Activated T-helper 1 cell treated with anti-CD3 and anti-CD28 coated beads, Interleukin-2, amount 50 U/mL, for 16 hours (primary cell): ENCODE results near the gene CKMT2.
A peak's percentile ranks its signal among the peaks of the same experiment; 100 is the strongest.

Source experiments
- DNase-seq, 2 donors: peaks; one replicate each; pipeline ENCODE4 v3.0.0-alpha.2; 2020; ENCODE audit warnings: low read depth in 1 of 2, low spot score in 1 of 2

The CKMT2 gene

GRCh38 chr5:81233080-81233634 lies at the start of gene CKMT2:
CKMT2 (plus strand) TSS chr5:81233322; CDS start chr5:81251133, 17,811 bp downstream.
- no peak for DNase-seq

GRCh38 chr5:81183811-81184748 lies 49.0 kb upstream of the CKMT2 start:
- DNase-seq: no peak

DNA sequence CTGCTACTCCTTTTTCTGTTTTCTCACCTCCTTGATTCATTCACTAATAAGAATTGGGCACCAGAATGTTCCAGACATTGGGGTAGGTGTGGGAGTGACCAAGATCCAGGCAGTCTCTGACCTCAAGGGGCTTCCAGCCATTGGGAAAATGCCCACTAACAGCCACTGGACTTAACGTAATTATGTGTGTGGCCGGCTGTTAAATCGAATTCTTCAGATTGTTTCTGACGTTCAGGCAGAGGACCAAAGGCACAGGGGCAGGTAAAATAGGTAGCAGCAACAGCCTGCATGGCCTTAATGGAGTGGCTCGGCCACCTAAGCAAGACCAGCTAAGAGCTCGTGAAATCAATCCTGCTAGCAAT lies 48.4 kb upstream of the CKMT2 start:
- DNase-seq: no peak

DNA sequence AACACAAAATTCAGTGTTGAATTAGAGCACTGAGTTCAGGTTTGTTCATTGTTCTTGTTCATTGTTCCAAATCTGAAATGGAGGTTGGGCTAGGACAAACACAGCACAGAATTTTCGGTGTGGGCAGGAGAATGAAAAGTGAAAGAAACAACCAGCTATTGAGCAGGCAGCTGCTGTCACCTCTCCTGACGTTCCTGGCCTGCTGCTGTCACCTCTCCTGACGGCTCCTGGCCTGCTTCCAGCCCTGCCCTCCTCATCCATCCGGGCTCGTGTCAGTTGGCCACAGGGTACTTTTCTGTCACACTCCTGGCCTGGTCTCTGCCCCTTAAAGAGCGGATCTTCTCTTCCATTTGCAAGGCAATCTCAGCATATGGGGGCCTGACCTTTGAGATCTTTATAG lies 45.2 kb upstream of the CKMT2 start:
- DNase-seq: no peak

- DNase-seq: no peak
Measured at GRCh38 chr5:81188962-81189361, 44.2 kb upstream of the CKMT2 start.

- no peak for DNase-seq
Measured at GRCh38 chr5:81189875-81190498, 43.1 kb upstream of the CKMT2 start.

DNA sequence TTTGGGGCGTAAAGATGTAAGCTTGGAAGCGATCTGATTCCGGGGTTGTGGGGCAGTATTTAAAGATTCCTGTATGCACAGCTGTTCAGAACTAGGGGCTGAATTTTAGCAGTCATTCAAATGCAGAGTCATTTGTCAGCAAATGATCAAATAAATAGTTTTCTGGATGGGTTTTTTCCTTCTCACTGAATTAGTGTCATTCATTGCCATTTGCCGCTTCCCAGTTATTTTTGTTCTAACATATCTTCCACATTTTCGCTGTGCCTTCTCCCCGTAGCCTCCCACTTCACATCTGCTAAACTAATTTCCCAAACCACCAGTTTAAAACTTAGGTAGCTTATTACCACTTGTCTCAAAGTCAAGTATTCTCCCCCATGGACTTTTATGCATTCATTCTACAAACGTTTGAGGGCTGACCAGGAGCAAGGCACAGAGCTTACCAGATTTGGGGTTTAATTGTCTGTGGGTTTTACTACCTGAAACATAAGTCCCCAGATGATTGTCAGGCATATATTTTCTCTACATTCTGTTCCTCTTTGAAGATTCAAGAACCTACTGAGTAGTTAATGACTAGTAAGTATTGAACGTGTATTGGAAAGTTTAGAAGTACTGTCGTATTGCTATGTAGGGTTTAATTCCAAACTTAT lies 41.3 kb upstream of the CKMT2 start:
- no peak for DNase-seq

DNA sequence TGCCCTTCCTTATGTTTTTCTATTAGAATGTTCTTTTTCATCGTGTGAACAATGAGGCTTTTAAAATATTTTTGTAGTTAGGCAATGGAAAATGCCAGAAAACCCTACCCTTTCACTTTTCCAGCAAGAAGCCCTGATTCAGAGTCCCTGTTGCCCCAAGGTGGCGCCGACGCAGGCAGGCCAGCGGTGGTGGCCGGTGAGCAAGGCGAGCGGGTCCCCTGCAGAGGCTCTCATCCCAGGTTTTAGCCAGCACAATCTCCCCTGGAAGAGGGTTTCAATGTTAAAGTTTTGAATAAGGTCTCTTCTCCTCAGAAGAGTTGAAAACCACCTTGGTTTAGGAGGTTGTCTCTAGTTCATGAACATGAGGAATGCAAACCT lies 40.8 kb upstream of the CKMT2 start:
- DNase-seq: no peak

- DNase-seq: peak; percentile 70 to 75
Measured at GRCh38 chr5:81194633-81195334, 38.3 kb upstream of the CKMT2 start.

DNA sequence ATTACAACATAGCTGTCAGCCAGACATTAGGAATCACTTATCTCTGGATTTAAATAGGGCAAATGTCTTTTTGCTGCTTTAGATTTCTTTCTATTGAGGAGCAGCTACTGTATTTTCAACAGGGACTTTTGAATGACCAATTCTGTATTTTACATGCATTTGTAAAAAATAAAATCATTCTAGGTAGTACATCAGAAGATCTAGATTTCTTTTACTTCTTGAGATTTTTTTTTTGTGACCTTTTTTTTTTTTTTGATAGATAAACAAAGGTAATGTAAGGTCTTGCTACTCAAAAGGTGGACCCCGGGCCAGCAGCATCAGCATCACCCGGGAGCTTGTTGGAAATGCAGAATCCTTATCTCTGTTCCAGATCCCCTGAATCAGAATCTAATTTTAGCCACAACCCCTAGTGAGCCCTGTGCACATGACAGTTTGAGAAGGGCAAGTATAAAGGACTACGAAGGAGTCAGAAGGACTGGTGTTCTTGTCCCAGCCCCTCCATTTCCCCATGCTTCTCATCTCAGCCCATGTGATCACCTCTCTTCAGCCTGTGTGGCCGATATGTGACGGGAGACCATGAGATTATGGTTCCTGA lies 37.7 kb upstream of the CKMT2 start:
- DNase-seq: no peak

DNA sequence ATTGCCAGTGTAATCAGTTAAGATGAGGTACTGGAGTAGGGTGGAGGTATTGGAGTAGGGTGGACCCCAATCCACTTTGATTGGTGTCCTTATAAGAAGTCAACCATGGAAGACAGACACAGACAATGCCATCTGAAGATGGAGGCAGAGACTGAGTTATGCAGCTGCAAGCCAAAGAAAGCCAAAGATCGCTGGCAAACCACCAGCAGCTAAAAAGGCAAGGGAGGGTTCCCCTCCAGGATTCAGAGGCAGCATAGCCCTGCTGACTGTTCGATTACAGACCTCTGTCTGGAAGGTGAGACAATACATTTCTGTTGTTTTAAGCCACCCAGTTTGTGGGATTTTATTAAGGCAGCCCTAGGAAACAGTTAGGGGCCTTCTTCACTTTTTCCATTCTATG lies 30.5 kb upstream of the CKMT2 start:
- no peak for DNase-seq

- no peak for DNase-seq
Measured at GRCh38 chr5:81203729-81204128, 29.4 kb upstream of the CKMT2 start.

DNA sequence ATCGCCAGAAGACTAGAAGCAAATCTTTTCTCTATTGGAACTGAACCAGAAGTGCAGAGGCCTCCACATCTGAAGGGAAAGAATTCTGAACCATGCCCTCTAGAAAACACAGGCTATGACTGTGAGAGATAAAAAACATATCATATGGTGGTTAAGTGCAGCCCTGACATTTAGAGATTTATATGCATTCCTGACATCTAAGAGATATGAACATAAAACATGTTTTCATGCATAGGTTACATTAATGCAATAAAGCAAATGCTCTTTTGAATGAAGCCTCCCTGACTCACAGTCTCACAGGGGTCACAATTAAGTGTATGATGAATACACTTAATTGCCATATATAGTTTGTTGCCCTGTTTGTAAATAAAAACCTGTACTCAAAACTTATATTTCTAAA lies 28.9 kb upstream of the CKMT2 start:
- no peak for DNase-seq

DNA sequence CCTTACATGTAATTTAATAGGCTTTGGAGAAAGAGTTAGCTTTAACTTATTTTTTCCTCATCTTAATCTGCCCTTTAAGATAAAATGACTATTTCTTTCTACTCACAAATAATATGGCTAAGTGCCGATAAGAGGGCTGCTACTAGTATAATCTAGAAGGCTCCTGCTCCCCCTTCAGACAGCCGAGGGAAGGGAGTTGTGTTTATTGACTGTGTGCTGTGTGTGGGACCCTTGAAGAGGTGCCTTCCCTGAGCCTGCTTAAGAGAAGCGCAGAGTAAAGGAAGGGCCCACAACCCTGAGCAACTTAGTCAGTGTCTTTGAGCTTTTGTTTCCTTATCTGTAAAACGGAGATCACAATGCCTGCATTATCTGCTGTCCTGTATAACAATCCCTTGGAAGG lies 28.1 kb upstream of the CKMT2 start:
- DNase-seq: no peak

GRCh38 chr5:81207009-81207408 lies 26.1 kb upstream of the CKMT2 start:
- DNase-seq: no peak

DNA sequence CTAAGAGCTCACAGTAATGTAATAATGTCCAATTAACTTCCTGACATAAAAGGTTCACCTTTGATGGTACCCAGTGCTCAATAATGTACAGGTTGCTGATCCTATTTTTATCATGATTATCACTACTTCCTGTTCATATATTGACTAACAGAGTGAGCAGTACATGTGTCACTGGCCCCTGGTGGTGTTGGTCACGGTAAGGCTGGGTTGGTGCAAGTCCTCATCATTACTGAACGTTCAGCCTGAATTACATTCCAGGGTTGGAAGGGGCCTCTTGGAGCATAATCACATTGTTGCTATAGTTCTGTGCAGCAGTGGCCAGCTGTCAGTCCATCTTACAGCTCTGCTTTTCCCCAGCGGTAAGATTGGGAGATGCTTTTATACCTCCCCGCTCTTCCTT lies 24.2 kb upstream of the CKMT2 start:
- DNase-seq: no peak

DNA sequence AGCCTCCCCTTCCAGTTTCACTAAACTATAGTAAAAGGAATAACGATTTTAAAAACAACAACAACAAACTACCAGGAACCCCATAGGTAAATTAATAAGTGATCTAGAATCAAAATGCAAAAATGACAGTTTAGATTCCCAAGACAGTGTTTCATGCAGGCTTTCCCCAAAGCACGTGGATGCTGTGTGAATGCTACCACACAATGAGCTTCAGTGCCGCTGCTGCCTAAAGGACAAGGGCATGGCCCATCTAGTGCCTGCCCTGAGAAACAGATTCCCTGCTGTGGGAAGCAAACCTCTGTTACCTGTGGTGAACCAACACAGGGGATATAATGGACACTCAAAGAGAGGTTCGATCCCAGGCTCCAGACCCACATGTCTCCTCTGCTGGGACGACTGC lies 23.7 kb upstream of the CKMT2 start:
- DNase-seq: no peak

GRCh38 chr5:81209869-81210493 lies 23.1 kb upstream of the CKMT2 start:
- DNase-seq: no peak

- no peak for DNase-seq
Measured at GRCh38 chr5:81212211-81212751, 20.8 kb upstream of the CKMT2 start.

DNA sequence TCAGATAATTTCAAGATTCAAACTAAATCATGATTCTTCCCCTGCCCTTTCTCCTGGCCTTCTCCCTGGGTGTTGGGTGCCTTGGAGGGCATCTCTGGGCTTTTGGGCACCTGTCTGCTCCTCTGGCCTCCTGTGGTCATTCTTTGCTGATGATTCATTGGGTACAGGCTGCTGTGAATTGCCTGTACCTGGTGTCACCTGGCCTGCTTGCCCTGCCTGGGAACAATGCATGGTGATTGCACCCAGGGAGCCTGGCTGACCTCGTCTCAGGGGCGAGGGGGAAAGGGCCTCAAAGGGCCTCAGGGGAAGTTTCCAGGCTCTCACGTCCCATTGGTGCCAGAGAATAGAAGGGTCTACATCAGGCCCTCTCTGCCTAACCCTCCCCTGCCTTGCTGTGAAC lies 20.1 kb upstream of the CKMT2 start:
- DNase-seq: no peak
